HCT116 (cell line): Measurements from ENCODE around the gene LFNG.

Source experiments
- CTCF ChIP-seq, 3 experiments: fragments of 200-600 bp in 1 of 3; sonication (generic) in 1 of 3; IDR thresholded peaks in 2 of 3; conservative IDR thresholded peaks in 1 of 3; 2 replicates each; pipeline ENCODE4 v1.5.1; 2012 to 2017; ENCODE audit warnings: low read depth in 2 of 3, low read length in 2 of 3, antibody characterized with exemption in 1 of 3, borderline replicate concordance in 1 of 3, control low read depth in 1 of 3, mild to moderate bottlenecking in 1 of 3, mixed read lengths in 1 of 3, mixed run types in 1 of 3, moderate library complexity in 1 of 3; ENCODE audit not compliant: insufficient read depth in 1 of 3
- EZH2phosphoT487 ChIP-seq: fragments of 200-600 bp; IDR thresholded peaks from 2 replicates; pipeline ENCODE4 v1.6.1; 2018; ENCODE audit warnings: antibody characterized with exemption, borderline replicate concordance
- JUND ChIP-seq: IDR thresholded peaks from 2 replicates; pipeline ENCODE4 v1.6.1; 2012
- POLR2A ChIP-seq: IDR thresholded peaks from 2 replicates; pipeline ENCODE4 v1.7.0; 2011; ENCODE audit warnings: borderline replicate concordance; ENCODE audit not compliant: insufficient read depth, insufficient read length; ENCODE audit errors: extremely low read depth
- POLR2AphosphoS5 ChIP-seq: IDR thresholded peaks from 2 replicates; pipeline ENCODE4 v1.6.1; 2011; ENCODE audit warnings: mild to moderate bottlenecking, low read depth, low read length, moderate library complexity
- RAD21 ChIP-seq: IDR thresholded peaks from 2 replicates; pipeline ENCODE4 v1.6.1; 2012; ENCODE audit warnings: low read depth, mild to moderate bottlenecking
- SIN3A ChIP-seq: IDR thresholded peaks from 2 replicates; pipeline ENCODE4 v1.6.1; 2012; ENCODE audit warnings: low read depth
- SRF ChIP-seq: IDR thresholded peaks from 2 replicates; pipeline ENCODE4 v1.6.1; 2012; ENCODE audit warnings: low read depth
- ZFX ChIP-seq: fragments of 450-650 bp; IDR thresholded peaks from 2 replicates; pipeline ENCODE4 v1.6.1; 2017
- TF ChIP-seq, protein P1 (sequence below): IDR thresholded peaks from 2 replicates; pipeline ENCODE4 v1.6.1; 2012

GRCh38 chr7:2528481-2529095 lies 9.0 kb downstream of the LFNG start:
- TF ChIP-seq POLR2A (no peak), CTCF (IDR thresholded peaks at IDR 0.05 in 2 of 3, conservative IDR thresholded peaks at IDR 0.05 in 1 of 3; ENCODE audit: borderline replicate concordance in 1 of 3, insufficient read depth in 1 of 3, low read depth in 2 of 3, low read length in 2 of 3) (no peak), JUND (no peak), SRF (no peak), POLR2AphosphoS5 (no peak), ZFX (no peak), SIN3A (no peak), EZH2phosphoT487 (no peak), RAD21 (no peak)
- TF ChIP-seq, protein P1, sequence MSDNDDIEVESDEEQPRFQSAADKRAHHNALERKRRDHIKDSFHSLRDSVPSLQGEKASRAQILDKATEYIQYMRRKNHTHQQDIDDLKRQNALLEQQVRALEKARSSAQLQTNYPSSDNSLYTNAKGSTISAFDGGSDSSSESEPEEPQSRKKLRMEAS = no peak
